ENCODE measurements around the gene RAB37.

Gene RAB37

DNA sequence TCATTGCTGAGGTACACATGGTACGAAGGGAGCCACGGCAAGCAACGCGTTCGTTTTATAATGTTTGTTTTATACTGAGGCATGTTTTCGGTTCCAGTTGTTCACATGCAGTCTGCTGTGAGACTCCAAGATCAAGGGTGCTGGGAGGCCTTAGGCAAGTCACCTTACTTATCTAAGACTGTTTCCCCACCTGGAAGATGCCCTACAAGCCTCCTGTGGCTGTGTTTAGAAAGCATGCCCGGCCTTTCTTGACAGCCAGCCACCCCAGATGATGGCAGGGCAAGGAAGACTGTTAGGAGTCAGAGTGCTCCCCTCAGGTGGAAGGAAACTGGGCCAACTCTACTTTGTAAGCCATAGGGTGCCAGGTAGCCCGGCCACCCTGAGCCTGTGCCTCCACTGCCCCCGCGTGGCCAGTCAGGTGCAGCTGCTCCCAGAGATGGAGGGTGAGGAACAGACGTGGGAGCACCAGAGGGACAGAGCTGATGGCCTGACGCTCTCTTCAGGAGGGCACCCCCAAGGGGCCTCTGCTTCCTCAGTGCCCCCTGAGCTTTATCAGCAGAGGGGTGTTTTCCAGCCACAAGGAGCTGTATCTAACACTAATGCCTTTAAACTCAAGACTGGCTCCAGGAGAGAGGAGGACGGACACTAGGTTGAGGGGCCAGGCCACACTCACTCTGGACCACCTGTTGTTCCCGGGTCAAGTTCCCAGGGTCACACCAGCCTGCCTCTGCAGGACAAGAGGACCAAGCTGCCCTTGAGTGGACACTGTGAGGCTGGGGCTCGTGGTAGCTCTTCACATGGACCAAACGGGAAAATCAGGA is 33.7 kb downstream of the RAB37 start:
- peaks cover 23% of the 10 kb centered on the region for H4K20me1 ChIP-seq (ENCODE audit: insufficient read depth, low read length, poor library complexity, severe bottlenecking)
- no peaks in the 10 kb centered on the region for H3K27me3 ChIP-seq (ENCODE audit: insufficient read depth, low read length, poor library complexity, severe bottlenecking)
- peaks cover 40% of the 10 kb centered on the region for H3K79me2 ChIP-seq (ENCODE audit: insufficient read depth, low read length)
- no peaks in the 10 kb centered on the region for H3F3A ChIP-seq (ENCODE audit: low read depth)
- H3K9me3 ChIP-seq (ENCODE audit: insufficient read depth, low read depth, low read length), result no peaks in the 10 kb centered on the region
- no peak overlapping the region for H3K9ac ChIP-seq (ENCODE audit: low read depth, low read length, poor library complexity, severe bottlenecking)
- no peak for TF ChIP-seq EZH2phosphoT487 (IDR thresholded peaks at IDR 0.05; ENCODE audit: borderline replicate concordance)
- TF ChIP-seq, protein P1, sequence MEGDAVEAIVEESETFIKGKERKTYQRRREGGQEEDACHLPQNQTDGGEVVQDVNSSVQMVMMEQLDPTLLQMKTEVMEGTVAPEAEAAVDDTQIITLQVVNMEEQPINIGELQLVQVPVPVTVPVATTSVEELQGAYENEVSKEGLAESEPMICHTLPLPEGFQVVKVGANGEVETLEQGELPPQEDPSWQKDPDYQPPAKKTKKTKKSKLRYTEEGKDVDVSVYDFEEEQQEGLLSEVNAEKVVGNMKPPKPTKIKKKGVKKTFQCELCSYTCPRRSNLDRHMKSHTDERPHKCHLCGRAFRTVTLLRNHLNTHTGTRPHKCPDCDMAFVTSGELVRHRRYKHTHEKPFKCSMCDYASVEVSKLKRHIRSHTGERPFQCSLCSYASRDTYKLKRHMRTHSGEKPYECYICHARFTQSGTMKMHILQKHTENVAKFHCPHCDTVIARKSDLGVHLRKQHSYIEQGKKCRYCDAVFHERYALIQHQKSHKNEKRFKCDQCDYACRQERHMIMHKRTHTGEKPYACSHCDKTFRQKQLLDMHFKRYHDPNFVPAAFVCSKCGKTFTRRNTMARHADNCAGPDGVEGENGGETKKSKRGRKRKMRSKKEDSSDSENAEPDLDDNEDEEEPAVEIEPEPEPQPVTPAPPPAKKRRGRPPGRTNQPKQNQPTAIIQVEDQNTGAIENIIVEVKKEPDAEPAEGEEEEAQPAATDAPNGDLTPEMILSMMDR (conservative IDR thresholded peaks at IDR 0.05; ENCODE audit: low read length), result peak; percentile 86
- H3K4me1 ChIP-seq (ENCODE audit: insufficient read depth, low read length, poor library complexity, severe bottlenecking), result peaks cover 7% of the 10 kb centered on the region
- H3K9me2 ChIP-seq (replicated peaks; ENCODE audit: low read depth, low read length), result no peaks in the 10 kb centered on the region
- peaks cover 75% of the 10 kb centered on the region; the same call in 1 of the 2 replicates for H3K36me3 ChIP-seq (ENCODE audit: insufficient read depth, low read length)
- H2AFZ ChIP-seq (ENCODE audit: low read length), result no peak overlapping the region
- no peak overlapping the region for H3K4me2 ChIP-seq (ENCODE audit: low read depth, low read length, poor library complexity, severe bottlenecking)
- no peak overlapping the region for H3K4me3 ChIP-seq (ENCODE audit: low read length, poor library complexity, severe bottlenecking)

DNA sequence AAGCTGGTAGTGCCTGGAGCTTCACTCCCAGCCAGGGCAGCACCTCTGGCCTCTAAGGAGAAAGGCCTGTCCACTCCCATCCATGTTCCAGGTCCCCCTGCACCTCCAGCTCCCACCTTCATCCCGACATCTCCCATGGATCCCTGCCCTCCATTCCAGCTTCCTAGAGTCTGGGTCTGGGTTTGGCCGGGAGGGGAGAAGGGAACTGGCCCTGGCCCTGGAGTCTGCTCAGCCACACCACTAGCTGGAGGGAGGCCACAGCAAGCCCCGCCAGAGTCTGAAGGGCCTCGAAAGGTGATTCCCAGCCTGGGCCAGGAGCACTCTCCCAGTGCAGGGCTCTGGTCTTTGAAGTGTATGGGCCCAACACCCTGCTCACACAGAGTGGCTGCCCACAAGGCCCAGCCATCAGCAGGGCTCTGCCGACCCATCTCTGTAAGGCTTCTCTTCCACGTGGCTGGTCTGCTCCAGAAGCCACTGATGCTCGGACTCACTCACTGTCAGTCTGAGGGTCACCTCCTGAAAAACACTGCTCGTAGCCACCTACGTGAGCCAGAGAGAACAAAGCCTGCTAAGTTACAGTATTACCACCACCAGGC is 34.4 kb downstream of the RAB37 start:
- Histone ChIP-seq H3K4me3 (ENCODE audit: low read length, poor library complexity, severe bottlenecking) (no peak overlapping the region), H3K9me3 (ENCODE audit: insufficient read depth, low read depth, low read length) (no peaks in the 10 kb centered on the region), H2AFZ (ENCODE audit: low read length) (no peak overlapping the region), H3K9ac (ENCODE audit: low read depth, low read length, poor library complexity, severe bottlenecking) (no peak overlapping the region), H3K9me2 (replicated peaks; ENCODE audit: low read depth, low read length) (no peaks in the 10 kb centered on the region), H4K20me1 (ENCODE audit: insufficient read depth, low read length, poor library complexity, severe bottlenecking) (peaks cover 23% of the 10 kb centered on the region), H3K79me2 (ENCODE audit: insufficient read depth, low read length) (peaks cover 38% of the 10 kb centered on the region), H3F3A (ENCODE audit: low read depth) (no peaks in the 10 kb centered on the region), H3K27me3 (ENCODE audit: insufficient read depth, low read length, poor library complexity, severe bottlenecking) (no peaks in the 10 kb centered on the region), H3K36me3 (ENCODE audit: insufficient read depth, low read length) (peaks cover 68% of the 10 kb centered on the region; the same call in 1 of the 2 replicates), H3K4me1 (ENCODE audit: insufficient read depth, low read length, poor library complexity, severe bottlenecking) (peaks cover 7% of the 10 kb centered on the region), H3K4me2 (ENCODE audit: low read depth, low read length, poor library complexity, severe bottlenecking) (no peak overlapping the region)
- TF ChIP-seq, protein P1 (conservative IDR thresholded peaks at IDR 0.05; ENCODE audit: low read length), result no peak
- no peak for TF ChIP-seq EZH2phosphoT487 (IDR thresholded peaks at IDR 0.05; ENCODE audit: borderline replicate concordance)

DNA sequence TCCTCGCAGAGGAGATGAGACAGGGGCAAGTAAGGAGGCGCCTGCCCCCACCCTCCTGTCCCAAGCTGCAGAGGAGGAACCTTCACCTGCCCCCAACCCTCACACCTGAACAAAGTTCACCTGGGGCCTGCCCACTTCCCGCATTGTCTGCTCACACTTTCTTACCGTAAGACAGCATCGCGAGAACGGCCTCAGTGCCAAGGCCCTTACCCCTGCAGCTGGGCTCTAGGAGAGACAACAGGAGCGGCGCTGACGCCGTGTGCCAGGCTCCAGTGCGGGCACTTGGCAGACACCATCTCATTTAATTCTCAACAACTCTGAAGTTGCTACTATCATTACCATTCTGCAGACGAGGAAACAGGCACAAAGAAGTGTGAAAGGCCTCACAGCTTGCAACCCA is 35.0 kb downstream of the RAB37 start:
- TF ChIP-seq EZH2phosphoT487 (IDR thresholded peaks at IDR 0.05; ENCODE audit: borderline replicate concordance), result no peak
- TF ChIP-seq, protein P1 (conservative IDR thresholded peaks at IDR 0.05; ENCODE audit: low read length), result no peak
- no peaks in the 10 kb centered on the region for H3K9me2 ChIP-seq (replicated peaks; ENCODE audit: low read depth, low read length)
- no peak overlapping the region for H3K4me3 ChIP-seq (ENCODE audit: low read length, poor library complexity, severe bottlenecking)
- H3K36me3 ChIP-seq (ENCODE audit: insufficient read depth, low read length), result peaks cover 61% of the 10 kb centered on the region; the same call in 1 of the 2 replicates
- H3K4me2 ChIP-seq (ENCODE audit: low read depth, low read length, poor library complexity, severe bottlenecking), result no peak overlapping the region
- peaks cover 40% of the 10 kb centered on the region for H3K79me2 ChIP-seq (ENCODE audit: insufficient read depth, low read length)
- no peaks in the 10 kb centered on the region for H3K9me3 ChIP-seq (ENCODE audit: insufficient read depth, low read depth, low read length)
- no peak overlapping the region for H2AFZ ChIP-seq (ENCODE audit: low read length)
- no peaks in the 10 kb centered on the region for H3F3A ChIP-seq (ENCODE audit: low read depth)
- H3K27me3 ChIP-seq (ENCODE audit: insufficient read depth, low read length, poor library complexity, severe bottlenecking), result no peaks in the 10 kb centered on the region
- H3K4me1 ChIP-seq (ENCODE audit: insufficient read depth, low read length, poor library complexity, severe bottlenecking), result peaks cover 13% of the 10 kb centered on the region
- H4K20me1 ChIP-seq (ENCODE audit: insufficient read depth, low read length, poor library complexity, severe bottlenecking), result peaks cover 19% of the 10 kb centered on the region
- H3K9ac ChIP-seq (ENCODE audit: low read depth, low read length, poor library complexity, severe bottlenecking), result no peak overlapping the region

Data from Loucy (cell line).